Gastroesophageal sphincter (tissue), 4 donors: Measurements from ENCODE around the gene PGAP3. TPM values are rescaled to one million over a fixed set of nuclear protein-coding genes. Genes with fewer than 3 reads are reported as not detected.

ENCODE experiments used
- ATAC-seq: fragments of 150-250 bp; one replicate; pipeline ENCODE4 v1.9.1; 2016; ENCODE audit warnings: mild to moderate bottlenecking, moderate library complexity
- H3K27ac ChIP-seq, 4 donors: fragments of 200-600 bp; sonication (generic) in 3 of 4; 1 replicate in 3 of 4; 2 replicates in 1 of 4; pipeline ENCODE4 v1.5.1; 2016 to 2019
- H3K27me3 ChIP-seq: fragments of 200-600 bp; sonication (generic); one replicate; pipeline ENCODE4 v1.5.1; 2019
- H3K36me3 ChIP-seq, 2 donors: fragments of 200-600 bp; sonication (generic); one replicate each; pipeline ENCODE4 v1.5.1; 2019; ENCODE audit warnings: control low read depth in 1 of 2
- H3K4me1 ChIP-seq, 3 donors: fragments of 200-600 bp; sonication (generic); 1 replicate in 2 of 3; 2 replicates in 1 of 3; pipeline ENCODE4 v1.5.1; 2016 to 2019; ENCODE audit warnings: control low read depth in 2 of 3
- H3K4me3 ChIP-seq, 2 donors: fragments of 200-600 bp; sonication (generic); one replicate each; pipeline ENCODE4 v1.5.1; 2019; ENCODE audit warnings: mild to moderate bottlenecking in 1 of 2, moderate library complexity in 1 of 2
- H3K9me3 ChIP-seq, 3 donors: fragments of 200-600 bp; sonication (generic); one replicate each; pipeline ENCODE4 v1.5.1; 2017 to 2019; ENCODE audit warnings: control low read depth in 2 of 3
- CTCF ChIP-seq, 4 experiments: fragments of 200-600 bp in 2 of 4; fragments of 450-650 bp in 2 of 4; sonication (generic) in 1 of 4; IDR thresholded peaks; one replicate each; pipeline ENCODE4 v1.5.1; 2017 to 2019; ENCODE audit warnings: antibody characterized with exemption in 4 of 4, mild to moderate bottlenecking in 2 of 4, moderate library complexity in 2 of 4
- EP300 ChIP-seq: sonication (generic); formaldehyde crosslinking; IDR thresholded peaks from one replicate; pipeline ENCODE4 v1.6.1; 2017; ENCODE audit warnings: antibody characterized with exemption, mild to moderate bottlenecking
- POLR2A ChIP-seq, 2 donors: fragments of 450-650 bp; IDR thresholded peaks; one replicate each; pipeline ENCODE4 v1.6.1; 2017; ENCODE audit warnings: antibody characterized with exemption in 2 of 2, mild to moderate bottlenecking in 2 of 2, moderate library complexity in 1 of 2
- POLR2AphosphoS5 ChIP-seq: sonication (generic); formaldehyde crosslinking; IDR thresholded peaks from one replicate; pipeline ENCODE4 v1.6.1; 2017; ENCODE audit warnings: antibody characterized with exemption
- WGBS, 2 donors: methylation state at CpG; one replicate each; pipeline ENCODE4 v1.1.5; 2018; ENCODE audit warnings: low coverage in 1 of 2; 5-methylcytosine and 5-hydroxymethylcytosine counted together
- total RNA-seq, 4 donors: library from RNA; depleted of rRNA; stranded (reverse); fragments of >200 nt; gene quantifications; one replicate each; pipeline ENCODE4 v1.1.0, GENCODE V29; 2016

The PGAP3 gene
- total RNA-seq, 4 donors from 2014 or later = 9.9 to 13.6 (median 11.1) TPM

GRCh38 chr17:39665642-39666224 lies 22.1 kb downstream of the PGAP3 start:
- peaks cover 0 to 85% (median 37%) of the 10 kb centered on the region in 3 donors for H3K4me1 ChIP-seq
- no peak overlapping the region for H3K4me3 ChIP-seq
- H3K27me3 ChIP-seq = peaks cover 59% of the 10 kb centered on the region
- TF ChIP-seq POLR2AphosphoS5 = no peak
- TF ChIP-seq EP300 = no peak
- TF ChIP-seq POLR2A (IDR thresholded peaks at IDR 0.05) = no peak
- no peak for TF ChIP-seq CTCF (IDR thresholded peaks at IDR 0.05)
- H3K27ac ChIP-seq = peak overlapping the region in 3 of 4 donors; percentile 57 to 70 (median 61)
- no peaks in the 10 kb centered on the region for H3K9me3 ChIP-seq
- H3K36me3 ChIP-seq = peaks cover 0 to 25% of the 10 kb centered on the region in 2 donors
- WGBS, 2 donors = no CpG with 5 or more reads among the region's 17 CpGs
- ATAC-seq = no peak

- peaks cover 0 to 34% of the 10 kb centered on the region in 2 donors for H3K36me3 ChIP-seq
- 2 to 36% methylated on average over 4 to 6 of the region's 15 CpGs for WGBS, 2 donors
- no peak within 1 kb of the TSS for H3K4me3 ChIP-seq
- ATAC-seq = no peak
- peaks cover 51% of the 10 kb centered on the region for H3K27me3 ChIP-seq
- peaks cover 0 to 94% (median 40%) of the 10 kb centered on the region in 3 donors for H3K4me1 ChIP-seq
- TF ChIP-seq POLR2AphosphoS5 = no peak
- no peak for TF ChIP-seq POLR2A (IDR thresholded peaks at IDR 0.05)
- no peak for TF ChIP-seq EP300
- TF ChIP-seq CTCF (IDR thresholded peaks at IDR 0.05) = no peak
- H3K27ac ChIP-seq = peak within 1 kb of the TSS in 3 of 4 donors; percentile 57 to 70 (median 61)
- no peaks in the 10 kb centered on the region for H3K9me3 ChIP-seq
These were observed 23.0 kb downstream of the PGAP3 start, which contains the start of gene TCAP for GRCh38 chr17:39664581-39665561. TSS of gene TCAP (plus strand) at chr17:39665349. CDS start at chr17:39665360, 11 bp downstream.

GRCh38 chr17:39663688-39664580 lies 23.9 kb downstream of the PGAP3 start:
- TF ChIP-seq POLR2AphosphoS5 (no peak), EP300 (no peak), POLR2A (IDR thresholded peaks at IDR 0.05) (no peak), CTCF (IDR thresholded peaks at IDR 0.05) (no peak)
- no peak for ATAC-seq
- 30 to 50% methylated on average over 2 to 4 of the region's 17 CpGs for WGBS, 2 donors
- Histone ChIP-seq H3K4me1 (peaks cover 0 to 99% (median 40%) of the 10 kb centered on the region in 3 donors), H3K27me3 (peaks cover 41% of the 10 kb centered on the region), H3K9me3 (no peaks in the 10 kb centered on the region), H3K27ac (peak overlapping the region in 3 of 4 donors; percentile 33 to 72 (median 67)), H3K4me3 (no peak overlapping the region), H3K36me3 (peaks cover 0 to 43% of the 10 kb centered on the region in 2 donors)

- Histone ChIP-seq H3K4me1 (peaks cover 0 to 99% (median 38%) of the 10 kb centered on the region in 3 donors), H3K9me3 (no peaks in the 10 kb centered on the region), H3K36me3 (peaks cover 0 to 49% of the 10 kb centered on the region in 2 donors), H3K4me3 (no peak overlapping the region), H3K27ac (peak overlapping the region in 2 of 4 donors; percentile 67 to 72), H3K27me3 (peaks cover 35% of the 10 kb centered on the region)
- 29 to 50% methylated on average over 1 to 3 of the region's 4 CpGs for WGBS, 2 donors
- TF ChIP-seq POLR2A (IDR thresholded peaks at IDR 0.05) (no peak), EP300 (no peak), CTCF (IDR thresholded peaks at IDR 0.05) (no peak), POLR2AphosphoS5 (no peak)
- ATAC-seq = no peak
These were observed 24.5 kb downstream of the PGAP3 start for GRCh38 chr17:39663340-39663687.
